LoVo (cell line): ENCODE measurements around the gene RNF130.

Experiments
- DNase-seq: peaks from one replicate; pipeline ENCODE4 v3.0.0-alpha.2; 2016; ENCODE audit warnings: low spot score

The RNF130 gene, protein sequence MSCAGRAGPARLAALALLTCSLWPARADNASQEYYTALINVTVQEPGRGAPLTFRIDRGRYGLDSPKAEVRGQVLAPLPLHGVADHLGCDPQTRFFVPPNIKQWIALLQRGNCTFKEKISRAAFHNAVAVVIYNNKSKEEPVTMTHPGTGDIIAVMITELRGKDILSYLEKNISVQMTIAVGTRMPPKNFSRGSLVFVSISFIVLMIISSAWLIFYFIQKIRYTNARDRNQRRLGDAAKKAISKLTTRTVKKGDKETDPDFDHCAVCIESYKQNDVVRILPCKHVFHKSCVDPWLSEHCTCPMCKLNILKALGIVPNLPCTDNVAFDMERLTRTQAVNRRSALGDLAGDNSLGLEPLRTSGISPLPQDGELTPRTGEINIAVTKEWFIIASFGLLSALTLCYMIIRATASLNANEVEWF

DNA sequence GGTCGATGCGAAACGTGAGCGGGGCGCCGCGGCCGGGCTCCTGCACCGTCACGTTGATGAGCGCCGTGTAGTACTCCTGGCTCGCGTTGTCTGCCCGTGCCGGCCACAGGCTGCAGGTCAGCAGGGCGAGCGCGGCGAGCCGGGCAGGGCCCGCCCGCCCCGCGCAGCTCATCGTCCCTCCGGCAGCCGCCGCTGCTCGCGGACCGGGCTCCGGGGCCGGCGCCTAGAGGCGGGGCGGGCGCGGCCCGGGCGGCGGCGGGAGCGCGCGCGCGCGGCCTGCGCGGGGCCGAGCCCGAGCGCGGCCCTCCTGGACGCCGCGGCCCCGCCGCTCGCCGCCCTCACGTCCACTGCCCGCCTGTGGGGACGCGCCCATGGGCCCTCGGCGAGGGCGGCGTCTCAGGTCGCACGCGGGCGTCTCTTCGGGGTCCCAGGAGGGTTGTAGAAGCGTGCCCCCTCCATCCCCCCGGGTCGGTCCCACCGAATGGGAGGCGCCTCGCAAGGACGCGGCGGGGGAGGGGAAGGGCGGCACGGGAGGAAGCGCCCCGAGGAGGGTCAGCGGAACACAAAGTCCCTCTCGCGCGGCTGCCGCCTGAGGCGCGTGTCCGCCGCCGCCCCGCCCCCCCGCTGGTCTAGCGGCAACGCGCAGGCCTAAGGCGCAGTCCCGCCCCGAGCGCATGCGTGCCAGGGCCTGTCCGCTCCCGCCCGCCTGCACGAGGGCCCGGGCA is at the start of gene RNF130:
Gene RNF130, minus strand, starts transcription at position 229 of the 725 bp plus-strand sequence. Its CDS starts 57 bp downstream, at position 172.
- DNase-seq: peak; percentile 97

DNA sequence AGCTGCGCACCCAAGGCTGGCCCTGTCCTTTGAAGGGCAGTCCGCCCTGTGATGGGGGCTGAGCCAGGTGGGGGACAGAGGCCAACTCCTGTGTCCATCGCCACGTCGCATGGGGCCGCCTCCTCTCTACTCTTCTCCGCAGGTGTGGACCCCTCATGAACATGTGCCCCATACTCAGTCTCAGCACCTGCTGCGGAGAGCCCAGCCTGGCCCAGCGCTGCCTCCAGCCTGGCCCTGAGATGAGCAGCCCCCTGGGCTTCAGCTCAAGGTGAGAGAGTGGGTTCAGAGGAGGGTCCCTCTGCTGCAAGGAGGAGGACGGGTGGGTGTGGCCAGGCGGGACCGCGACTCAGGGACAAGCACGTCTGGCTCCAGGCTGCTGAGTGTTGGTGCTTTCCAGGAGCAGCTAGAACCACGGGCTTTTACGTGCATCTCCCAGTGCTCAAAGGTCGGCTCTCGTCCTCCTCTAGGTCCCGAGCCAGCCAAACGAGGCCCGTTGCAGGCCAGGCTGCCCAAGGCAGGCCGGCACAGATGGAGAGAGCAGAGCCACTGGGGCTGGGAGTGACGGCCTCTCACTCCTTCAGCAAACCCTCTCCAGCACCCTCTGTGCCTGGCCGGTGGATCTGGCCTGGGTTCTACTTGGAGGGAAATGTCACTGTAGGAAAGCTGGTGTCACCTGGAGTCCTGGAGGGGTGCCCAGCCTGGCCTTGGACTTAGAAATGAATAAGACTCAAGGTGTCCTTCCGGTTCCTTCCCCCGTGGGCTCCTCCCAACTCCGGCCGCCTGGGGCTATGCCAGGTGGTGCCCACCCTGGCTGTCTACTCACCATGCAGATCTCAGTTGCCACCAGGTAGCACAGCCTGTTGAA is 48.9 kb upstream of the RNF130 start:
- DNase-seq: no peak

DNA sequence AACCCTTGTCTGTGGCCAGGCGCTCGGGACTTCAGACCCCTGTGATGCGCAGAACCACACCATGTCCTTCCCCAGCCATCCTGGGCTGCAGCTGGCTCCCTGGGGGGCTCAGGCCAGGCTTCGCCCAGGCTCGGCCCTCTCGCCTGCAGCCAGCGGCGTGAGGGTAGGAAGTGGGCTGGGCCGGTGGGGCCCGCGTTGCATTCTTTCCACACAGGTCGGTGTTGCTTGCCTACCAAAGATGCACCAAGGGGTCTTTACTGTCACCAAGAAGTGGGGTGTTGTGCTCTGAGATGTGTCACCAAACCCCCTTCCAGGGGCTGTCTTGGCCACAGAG is 48.3 kb upstream of the RNF130 start:
- DNase-seq: no peak

DNA sequence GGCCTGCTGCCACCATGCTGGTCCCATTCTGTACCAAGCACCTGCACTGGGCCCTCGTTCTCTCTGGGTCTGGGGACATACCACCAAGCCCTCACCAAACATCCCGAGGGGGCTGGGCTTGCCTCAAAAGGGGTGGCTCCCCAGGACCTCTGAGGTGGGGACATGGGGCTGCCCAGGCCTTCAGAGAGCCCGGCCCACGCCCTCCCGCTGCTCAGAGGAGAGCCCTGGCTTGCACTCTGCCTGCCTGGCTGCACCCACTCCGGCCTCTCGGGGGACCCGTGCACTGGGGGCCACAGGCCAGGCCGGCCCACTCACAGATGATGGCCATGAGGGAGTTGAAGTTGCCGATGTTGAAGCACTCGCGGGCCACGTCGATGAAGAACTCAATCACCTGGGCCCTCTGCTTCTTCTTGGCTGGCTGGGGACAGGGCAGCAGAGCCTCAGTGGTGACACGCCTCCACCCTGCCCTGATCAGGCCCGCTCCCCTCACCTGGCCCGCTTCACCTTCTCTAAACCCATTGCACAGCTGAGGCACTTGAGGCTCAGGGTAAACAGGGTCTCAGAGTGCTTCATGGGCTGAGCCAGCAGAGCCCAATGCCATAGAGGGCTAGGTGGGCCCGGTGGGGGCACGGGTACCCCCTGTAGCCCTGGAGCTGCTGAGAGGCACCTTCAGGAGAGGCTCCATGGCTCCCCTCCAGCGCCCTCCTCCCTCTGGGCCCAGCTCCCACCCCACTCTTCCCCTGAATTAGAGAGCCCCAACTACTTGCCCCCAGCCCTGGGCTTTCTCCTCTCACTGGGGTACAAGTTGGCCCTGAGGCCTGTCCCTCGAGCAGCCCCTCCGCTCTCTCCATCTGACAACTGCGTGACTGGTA is 47.7 kb upstream of the RNF130 start:
- DNase-seq: no peak

DNA sequence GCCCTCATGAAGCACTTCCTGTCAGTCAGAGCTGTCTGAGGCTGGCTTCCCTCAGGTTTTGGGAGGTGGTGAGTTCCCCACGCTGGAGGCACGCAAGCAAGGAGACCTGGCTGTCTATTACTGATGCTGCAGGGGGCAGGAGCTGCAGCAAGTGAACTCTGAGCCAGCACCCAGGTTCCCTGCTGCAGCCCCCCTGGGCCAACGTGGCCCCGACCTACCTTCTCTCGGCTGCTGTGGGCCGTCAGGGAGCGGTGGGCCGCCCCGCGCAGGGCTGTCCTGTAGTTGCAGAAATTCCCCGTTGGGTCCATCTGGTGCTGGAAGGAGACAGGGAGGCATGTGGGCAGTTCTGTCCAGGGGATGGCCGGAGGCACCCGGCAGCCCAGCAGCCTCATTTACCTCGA is 46.8 kb upstream of the RNF130 start:
- DNase-seq: no peak

DNA sequence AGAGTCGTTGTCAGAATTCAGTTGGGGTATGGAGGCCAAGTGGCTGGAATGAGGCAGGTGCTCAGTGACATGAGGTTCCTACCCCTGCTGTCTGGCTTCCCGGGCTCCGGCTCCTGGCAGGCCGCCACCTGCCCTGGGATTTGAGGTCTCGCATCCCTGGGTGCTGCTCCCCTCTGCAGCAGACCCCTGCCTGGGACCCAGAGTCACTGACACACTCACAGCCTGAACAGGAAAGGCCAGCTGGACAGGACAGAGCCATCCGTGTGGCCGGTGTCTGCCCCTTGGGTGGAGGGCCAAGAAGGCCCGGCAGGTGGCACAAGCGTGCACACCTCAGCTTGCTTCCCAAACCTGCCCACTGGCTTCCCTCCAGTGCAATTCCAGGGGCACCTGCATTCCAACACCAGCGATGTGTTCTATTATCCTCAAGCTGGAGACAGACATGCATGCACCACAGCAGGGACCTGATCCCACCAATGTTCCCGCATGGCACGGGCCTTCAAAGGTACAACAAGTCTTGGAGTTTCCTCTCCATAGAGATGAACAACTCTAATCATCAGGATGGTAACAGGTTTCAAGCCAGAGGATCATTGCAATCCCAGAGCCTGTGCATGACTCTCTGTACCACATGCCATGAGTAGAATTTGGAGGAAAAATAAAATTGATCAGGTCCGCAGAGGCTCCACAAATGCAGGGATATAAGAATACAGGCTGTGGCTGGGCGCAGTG is 45.6 kb upstream of the RNF130 start:
- DNase-seq: peak; percentile 24

DNA sequence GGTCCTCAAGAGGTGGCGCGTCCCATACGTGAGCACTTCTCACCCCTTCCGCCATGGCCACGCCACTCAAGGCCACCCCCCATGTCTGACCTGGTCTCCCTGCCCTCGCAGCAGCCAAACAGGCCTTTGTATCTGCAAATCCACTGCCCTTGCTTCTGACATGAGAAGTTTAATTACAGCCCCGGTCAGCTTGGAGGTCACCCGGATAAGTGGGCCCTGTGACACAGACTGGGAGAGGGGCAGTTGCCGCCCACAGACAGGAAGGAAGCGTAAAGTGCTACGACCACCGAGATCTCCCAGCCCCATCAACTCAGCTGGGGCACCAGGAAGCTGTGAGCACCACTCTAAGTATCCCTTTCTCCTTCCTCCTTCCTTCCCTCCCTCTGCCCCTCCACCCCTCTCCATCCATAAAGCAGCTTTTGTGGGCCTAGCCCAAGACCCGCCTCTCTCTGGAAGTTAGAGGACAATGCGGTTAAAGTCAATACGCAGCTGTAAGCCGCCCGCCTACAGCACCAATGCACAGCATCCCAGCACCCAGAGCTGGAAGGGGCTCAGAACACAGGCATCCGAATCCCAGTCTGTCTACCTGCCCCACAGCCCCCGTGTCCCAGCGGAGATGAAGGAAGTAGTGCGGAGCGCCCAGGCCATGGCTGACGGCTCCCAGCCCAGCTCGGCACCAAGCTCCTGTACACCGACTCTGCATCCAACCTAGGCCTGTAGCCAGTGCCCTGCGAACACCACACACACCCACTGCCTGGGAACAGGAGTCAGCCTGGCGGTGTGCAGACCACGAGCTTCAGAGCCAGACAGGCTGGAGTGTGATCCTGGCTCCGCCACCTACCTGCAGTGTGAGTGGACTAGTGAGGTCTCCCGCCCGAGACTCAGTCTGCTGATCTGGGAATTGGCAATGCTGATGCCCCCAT is 44.8 kb upstream of the RNF130 start:
- no peak for DNase-seq

DNA sequence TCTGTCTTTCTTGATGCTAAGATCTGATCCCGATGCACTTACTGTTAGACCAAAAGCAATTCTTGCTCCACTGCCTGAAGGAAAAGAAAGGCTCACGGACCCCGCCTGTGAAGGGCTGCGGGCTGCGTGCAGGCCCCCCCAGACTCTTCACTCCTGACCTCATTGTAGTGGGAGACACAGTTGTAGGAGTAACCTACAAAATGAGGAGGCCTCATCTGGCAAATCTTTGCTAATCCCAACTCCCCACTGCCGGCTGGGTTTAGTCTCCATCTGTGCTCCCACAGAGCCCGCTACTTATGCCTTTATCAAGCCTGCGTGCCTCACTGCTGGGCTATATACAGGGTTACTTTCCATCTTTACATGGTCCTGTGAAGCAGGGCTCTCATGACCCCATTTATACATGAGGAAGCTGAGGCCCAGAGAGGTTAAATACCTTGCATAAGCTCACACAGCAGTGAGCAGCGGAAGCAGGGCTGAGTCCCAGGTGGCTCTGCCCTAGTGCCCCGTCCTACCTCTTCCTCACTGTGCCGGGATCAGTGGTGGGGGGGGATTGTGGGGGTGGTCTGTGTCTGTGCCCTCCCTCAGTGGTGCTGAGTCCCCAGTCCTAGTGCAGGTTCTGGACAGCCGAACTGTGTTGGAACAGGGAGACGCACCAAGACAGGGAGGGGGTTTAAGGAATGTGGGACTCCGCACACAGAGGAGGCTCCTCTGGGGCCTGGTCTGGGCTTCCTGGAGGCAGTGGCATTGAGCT is 43.9 kb upstream of the RNF130 start:
- DNase-seq: no peak

DNA sequence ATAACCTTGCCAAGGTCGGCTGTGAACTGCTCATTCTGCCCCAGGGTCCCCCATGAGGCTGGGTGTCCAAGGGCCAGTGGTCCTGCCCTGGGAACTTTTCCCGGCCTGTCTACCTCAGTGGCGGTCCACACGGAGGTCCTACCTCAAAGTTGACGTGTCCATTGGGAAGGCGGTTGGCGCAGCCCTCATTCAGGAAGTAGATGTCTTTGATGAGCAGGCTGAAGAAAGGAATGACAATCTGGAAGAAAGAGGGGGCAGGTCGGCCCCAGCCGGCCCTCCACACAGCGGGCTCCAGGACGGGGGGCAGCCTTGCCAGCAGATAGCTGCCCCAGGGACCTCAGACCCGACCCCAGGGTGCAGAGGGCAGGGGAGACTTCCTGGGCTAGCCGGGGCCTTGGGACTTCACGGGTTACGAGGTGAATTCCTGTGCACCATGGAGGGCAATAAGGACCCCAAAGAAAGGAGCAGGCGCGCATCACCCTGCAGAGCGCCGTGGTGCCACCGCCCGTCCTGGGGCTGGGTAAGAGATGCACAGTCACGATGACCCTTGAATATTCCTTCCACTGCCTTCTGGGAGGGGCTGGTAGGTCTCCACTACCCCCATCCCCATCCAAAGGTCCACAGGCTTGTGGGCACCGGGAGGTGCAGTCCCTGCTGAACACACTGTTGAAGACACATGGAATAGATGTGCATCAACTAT is 42.9 kb upstream of the RNF130 start:
- DNase-seq: no peak

DNA sequence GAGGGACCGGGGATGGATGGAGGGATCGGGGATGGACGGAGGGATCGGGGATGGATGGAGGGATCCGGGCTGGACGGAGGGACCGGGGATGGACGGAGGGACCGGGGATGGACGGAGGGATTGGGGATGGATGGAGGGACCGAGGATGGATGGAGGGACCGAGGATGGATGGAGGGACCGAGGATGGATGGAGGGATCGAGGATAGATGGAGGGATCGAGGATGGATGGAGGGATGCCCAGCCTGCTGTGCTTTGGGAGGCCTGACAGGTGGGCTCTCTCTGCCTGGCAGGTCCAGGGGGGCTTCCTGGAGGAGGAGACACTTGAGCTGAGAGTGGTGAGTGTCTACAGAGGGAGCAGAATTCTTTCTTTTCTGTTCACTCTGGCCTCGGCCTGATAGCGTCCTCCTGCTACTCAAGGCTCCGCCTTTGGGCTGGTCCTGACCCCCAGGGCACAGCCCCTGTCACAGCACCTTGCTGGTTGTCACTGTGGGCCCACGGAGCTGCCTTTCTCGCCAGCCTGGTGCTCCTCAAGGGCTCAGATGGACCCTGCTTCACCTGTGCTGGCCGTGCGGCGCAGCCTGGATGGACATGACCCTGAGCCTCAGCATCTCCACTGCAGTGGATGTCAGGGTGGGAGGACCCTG is 42.2 kb upstream of the RNF130 start:
- no peak for DNase-seq

DNA sequence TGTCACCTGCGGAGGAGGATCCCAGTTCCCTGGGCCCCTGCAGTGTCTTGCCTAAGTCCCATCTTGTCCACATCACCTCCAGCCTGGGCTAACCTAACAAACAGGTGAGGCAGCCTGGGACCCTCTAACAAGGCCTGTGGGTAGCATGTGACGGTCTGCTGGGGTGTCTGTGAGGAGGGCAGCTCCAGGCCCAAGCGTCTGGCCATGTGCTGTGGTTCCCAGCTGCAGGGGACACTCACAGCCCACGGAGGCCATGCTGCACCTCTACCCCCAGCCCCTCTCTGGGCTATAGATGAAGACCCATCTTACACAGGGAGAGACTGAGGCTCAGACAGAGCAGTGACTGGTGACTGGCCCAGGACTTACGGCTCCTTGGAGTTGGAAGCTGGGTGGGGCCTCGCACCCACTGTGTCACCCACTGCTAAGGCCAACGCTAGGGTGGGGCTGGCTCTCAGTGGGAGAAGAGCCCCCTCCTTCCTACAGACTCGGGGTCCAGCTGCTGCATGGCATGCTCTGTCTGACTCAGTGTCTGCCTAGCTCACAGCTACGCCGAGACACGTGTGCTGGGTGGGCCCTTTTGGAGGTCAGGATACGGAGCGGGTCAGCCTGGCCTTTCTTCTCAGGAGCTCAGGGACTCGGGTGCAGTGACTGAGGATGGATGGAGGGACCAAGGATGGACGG is 40.8 kb upstream of the RNF130 start:
- no peak for DNase-seq

DNA sequence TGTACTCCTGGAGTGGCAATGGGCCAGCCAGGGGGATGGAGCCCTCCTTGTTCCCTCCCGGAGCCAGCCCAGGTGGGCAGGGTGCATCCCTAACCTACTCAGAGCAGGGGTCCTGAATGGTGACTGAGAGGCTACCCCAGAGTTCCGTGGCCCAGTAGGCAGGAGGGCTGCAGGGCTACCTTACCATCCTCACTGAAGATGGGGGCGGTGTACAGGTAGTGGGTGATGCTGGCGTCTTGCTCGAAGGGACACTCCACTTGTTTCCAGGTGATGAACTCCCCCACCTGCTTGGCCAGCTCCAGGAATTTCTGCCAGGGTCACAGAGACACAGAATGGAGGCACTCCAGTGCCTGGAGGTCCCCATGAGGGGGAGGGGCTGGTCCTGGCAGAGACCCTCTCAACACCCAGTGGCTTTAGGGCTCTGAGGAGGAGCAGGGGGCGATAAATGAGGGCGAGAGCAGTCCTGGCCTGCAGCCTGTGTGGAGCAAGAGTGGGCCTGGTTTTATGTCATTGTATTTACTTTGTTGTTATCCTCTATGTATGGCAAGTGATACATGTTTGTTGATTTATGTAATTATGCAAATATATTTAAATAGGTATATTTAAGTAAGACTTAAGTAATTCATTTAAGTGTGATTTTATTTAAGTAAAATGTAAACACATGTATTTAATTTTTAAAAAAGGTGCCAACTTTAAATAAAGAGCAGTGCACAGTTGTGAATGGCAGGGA is 39.9 kb upstream of the RNF130 start:
- DNase-seq: no peak

DNA sequence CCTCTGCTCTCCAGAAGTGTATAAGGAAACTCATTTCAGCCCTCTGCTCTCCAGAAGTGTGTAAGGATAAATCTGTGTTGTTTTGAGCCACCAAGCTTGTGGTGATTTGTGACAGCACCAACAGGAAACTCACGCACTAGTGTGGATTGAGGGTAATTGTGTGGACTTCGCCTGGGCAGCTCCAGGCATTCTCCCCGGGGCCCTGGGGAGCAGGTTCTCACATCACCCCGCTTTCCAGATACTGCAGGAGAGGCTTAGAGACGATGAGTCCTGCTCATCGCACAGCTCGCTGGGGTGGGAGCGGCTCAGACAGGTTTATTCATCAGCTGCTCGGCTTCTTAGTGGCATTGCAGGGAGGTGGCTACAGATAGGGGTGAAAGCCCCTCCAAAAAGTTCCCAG is 38.4 kb upstream of the RNF130 start:
- DNase-seq: no peak

DNA sequence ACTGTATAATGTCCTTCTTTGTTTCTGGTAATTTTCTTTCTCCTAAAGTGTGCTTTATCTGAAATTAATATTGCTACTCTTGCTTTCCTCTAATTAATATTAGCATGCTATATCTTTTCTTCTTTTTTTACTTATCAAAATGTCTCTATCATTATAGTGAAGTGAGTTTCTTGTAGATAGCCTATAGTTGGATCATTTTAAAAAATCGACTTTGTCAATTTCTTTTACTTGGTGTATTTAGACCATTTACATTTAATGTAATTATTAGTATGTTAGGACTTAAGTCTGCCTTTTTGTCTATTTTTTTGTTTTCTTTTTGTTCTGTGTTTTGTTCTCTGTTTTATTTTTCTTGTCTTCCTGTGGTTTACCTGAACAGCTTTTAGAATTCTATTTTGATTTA is 35.4 kb upstream of the RNF130 start:
- DNase-seq: no peak

DNA sequence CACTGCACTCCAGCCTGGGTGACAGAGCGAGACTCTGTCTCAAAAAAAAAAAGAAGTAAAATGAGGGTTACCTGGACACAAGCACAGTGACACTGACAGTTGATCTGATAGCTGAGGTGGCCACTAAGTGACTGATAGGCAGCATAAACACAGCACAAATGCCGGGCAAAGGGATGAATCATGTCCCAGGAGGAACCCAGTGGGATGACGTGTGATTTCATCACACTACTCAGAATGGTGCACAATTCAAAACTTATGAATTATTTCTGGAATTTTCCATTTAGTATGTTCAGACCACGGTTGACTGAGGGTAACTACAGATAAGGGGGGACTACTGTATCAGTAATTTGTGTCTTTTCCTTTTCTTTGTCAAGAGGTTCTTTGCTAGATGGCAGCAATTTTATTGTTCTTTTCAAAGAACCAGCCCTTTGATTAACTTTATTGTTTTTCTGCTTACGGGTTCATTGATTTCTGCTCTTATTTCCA is 34.3 kb upstream of the RNF130 start:
- no peak for DNase-seq

DNA sequence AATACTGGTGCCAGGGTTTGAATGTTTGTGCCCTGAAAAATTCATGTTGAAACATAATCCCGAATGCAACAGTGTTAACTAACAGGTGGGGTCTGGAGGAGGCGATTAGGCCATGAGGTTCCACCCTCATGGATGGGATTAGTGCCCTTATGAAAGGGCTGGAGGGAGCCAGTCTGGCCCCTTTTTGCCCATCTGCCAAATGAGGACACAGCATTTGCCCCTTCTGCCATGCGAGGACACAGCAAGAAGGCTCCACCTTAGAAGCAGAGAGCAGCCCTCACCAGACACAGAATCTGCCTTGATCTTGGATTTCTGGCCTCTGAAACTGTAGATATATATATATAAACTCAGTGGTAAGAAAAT is 32.6 kb upstream of the RNF130 start:
- DNase-seq: no peak
